Transverse colon (tissue), 3 donors: Measurements from ENCODE around the gene JUND.

ENCODE experiments used
- CTCF ChIP-seq, 5 experiments: fragments of 200-600 bp in 3 of 5; fragments of 450-650 bp in 2 of 5; sonication (generic) in 3 of 5; IDR thresholded peaks; 1 replicate in 2 of 5; 2 replicates in 3 of 5; pipeline ENCODE4 v1.5.1; 2016 to 2017; ENCODE audit warnings: antibody characterized with exemption in 5 of 5, inconsistent platforms in 3 of 5, mild to moderate bottlenecking in 2 of 5, moderate library complexity in 1 of 5
- POLR2A ChIP-seq: fragments of 450-650 bp; IDR thresholded peaks from one replicate; pipeline ENCODE4 v1.6.1; 2016; ENCODE audit warnings: antibody characterized with exemption, mild to moderate bottlenecking, moderate library complexity

GRCh38 chr19:18304208-18304457 lies 22.7 kb upstream of the JUND start:
- TF ChIP-seq CTCF (IDR thresholded peaks at IDR 0.05) = no peak
- TF ChIP-seq POLR2A = no peak
